22Rv1 (cell line): Measurements from ENCODE around the gene XPA.
A peak's percentile ranks its signal among the peaks of the same experiment; 100 is the strongest.

Experiments used
- H3K27ac ChIP-seq: fragments of 450-650 bp; 2 replicates; pipeline ENCODE4 v1.5.1; 2017
- CTCF ChIP-seq: fragments of 450-650 bp; IDR thresholded peaks from 2 replicates; pipeline ENCODE4 v1.5.1; 2017; ENCODE audit warnings: mild to moderate bottlenecking
- ZFX ChIP-seq: fragments of 450-650 bp; IDR thresholded peaks from 2 replicates; pipeline ENCODE4 v1.6.1; 2017; ENCODE audit warnings: antibody characterized with exemption, borderline replicate concordance

The XPA gene

DNA sequence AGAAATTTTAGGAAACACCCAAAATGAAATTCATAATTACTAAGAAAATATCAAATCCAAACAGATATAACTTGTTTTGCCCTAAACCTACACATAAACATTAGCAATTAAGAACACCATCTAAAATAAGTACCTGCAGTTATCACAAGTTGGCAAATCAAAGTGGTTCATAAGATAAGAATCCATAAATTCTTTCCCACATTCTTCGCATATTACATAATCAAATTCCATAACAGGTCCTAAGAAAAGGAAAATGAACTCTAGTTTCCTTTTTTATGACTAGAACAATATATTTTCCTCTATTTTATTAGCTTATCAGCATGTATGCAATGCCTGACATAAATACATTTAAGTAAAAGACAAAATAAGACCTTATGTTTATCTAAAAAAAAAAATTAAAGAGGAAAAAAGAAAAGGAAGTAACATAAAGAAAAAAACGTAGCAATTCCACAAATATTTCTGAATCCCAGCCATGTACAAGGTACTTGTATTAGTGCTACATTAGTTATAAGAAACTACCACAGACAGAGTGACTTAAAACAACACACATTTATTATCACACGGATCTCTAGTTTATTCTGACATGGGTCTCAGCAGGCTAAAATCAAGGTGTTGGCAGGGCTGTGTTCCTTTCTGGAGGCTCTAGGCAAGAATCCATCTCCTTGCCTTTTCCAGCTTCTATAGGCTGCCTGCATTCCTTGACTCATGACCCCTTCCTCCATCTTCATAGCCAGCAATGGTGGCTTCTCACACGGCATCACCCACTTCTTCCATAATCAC, 7.5 kb downstream of the XPA start:
- TF ChIP-seq CTCF (no peak), ZFX (no peak)
- no peak overlapping the region for H3K27ac ChIP-seq

DNA sequence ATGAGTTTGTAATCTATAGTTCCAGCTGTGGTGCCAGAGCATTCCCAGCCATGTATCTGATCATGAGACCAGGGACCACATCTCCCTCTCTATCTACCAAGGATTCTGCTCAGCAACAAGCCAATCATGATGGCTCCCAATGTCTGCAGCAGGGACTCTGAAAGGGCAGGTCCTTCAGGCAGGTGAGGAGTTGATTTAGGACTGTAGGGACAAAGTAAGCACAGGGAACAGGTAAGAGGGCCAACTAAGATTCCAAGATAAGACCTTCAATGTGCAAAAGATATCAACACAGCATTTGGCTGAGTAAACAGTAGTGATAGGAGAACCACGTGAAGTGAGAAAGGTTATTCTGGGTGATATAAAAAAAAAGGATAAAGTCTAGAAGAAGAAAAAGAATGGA, 8.5 kb downstream of the XPA start:
- H3K27ac ChIP-seq = no peak overlapping the region
- TF ChIP-seq CTCF = no peak
- TF ChIP-seq ZFX = no peak

GRCh38 chr9:97682242-97682641, 14.9 kb downstream of the XPA start:
- no peak for TF ChIP-seq ZFX
- TF ChIP-seq CTCF = no peak
- H3K27ac ChIP-seq = no peak overlapping the region

DNA sequence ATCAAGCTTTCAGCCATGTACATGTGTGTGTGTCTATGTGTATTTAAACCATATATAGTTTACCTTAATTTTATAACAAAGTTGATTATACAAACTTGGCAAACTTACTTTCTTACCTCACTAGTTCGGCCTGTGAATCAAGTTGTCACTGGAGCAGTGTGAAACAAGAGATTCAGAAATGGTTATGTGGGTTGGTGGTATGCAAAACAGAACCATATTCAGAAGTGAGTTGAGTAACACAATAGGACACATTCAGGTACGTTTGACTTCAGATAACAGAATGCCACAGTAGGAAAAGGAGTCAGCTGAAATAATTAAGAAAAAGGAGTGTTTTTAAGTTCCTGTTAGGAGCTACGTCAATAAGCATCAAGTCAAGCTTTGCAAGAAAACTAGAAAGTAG, 21.5 kb downstream of the XPA start:
- TF ChIP-seq CTCF (no peak), ZFX (no peak)
- H3K27ac ChIP-seq = no peak overlapping the region

DNA sequence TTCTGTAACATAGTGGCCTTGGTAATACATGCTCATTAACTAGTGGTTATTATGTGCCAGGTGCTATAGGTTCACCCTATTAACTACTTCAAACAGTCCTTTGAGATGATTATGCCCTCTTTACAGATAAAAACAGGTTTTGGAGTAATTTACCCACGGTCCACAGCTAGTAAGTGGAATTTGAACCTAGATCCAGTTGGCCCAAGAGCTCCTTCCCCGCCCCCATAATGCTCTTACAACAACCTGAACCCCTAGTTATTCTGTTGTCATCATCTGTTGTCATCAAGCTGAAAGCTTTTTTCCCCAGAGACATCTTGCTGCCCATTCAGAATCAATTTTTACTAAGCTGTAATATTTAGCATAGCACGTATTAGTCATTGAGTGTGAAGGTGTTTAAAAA, 23.2 kb downstream of the XPA start:
- H3K27ac ChIP-seq = peak overlapping the region; percentile 30; the same call in 1 of the 2 replicates
- TF ChIP-seq ZFX = no peak
- TF ChIP-seq CTCF = no peak

GRCh38 chr9:97672403-97672802, 24.7 kb downstream of the XPA start:
- H3K27ac ChIP-seq = no peak overlapping the region
- TF ChIP-seq ZFX (no peak), CTCF (no peak)

GRCh38 chr9:97670586-97670985, 26.6 kb downstream of the XPA start:
- no peak for TF ChIP-seq CTCF
- no peak for TF ChIP-seq ZFX
- no peak overlapping the region for H3K27ac ChIP-seq
